ENCODE measurements around the gene TSHZ2. TPM values are rescaled to one million over a fixed set of nuclear protein-coding genes. Genes with fewer than 3 reads are reported as not detected.

The TSHZ2 gene
- total and polyA plus RNA-seq, 2 donors (not counting 3 experiments of a cell fraction or from before 2014, with no cell fraction given) = not detected

DNA sequence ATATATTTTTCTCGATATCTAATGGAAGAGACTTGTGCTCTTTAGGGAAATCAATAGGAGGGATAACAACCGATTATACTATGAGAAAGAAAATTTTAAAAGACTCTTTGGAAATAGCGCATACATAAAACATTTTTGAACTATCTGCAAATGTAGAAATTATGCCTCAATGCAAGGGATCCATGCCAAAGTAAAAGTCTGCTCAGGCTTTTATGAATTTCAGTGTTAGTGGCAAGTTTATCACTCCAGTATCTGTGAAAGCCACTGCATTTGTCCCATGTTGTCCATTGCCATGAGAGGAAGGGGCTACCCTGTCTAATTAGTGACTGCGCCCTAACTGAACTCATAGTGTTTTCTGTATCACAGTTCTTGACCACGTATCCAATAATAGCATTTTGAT lies 81.4 kb downstream of the TSHZ2 start:
- Histone ChIP-seq H4K20me1 (replicated peaks; ENCODE audit: control insufficient read depth, extremely low read depth, insufficient read depth, low read length) (no peaks in the 10 kb centered on the region), H3K9ac (replicated peaks; ENCODE audit: extremely low read depth, insufficient read depth, low read length) (no peak overlapping the region), H3K9me1 (replicated peaks; ENCODE audit: control insufficient read depth, extremely low read depth, insufficient read depth, low read length) (no peaks in the 10 kb centered on the region), H3K4me3 (replicated peaks in 1 of 3; ENCODE audit: insufficient read depth in 1 of 3, low read depth in 1 of 3, low read length in 3 of 3) (no peak overlapping the region), H3K9me3 (replicated peaks; ENCODE audit: control insufficient read depth, insufficient read depth, low read length) (no peaks in the 10 kb centered on the region), H3K27me3 (ENCODE audit: control insufficient read depth in 2 of 2, insufficient read depth in 2 of 2, low read length in 2 of 2) (no peaks in the 10 kb centered on the region), H3K4me2 (ENCODE audit: insufficient read depth, low read length) (no peak overlapping the region), H2AFZ (ENCODE audit: low read depth, low read length) (no peak overlapping the region), H3K27ac (ENCODE audit: insufficient read depth, low read depth, low read length) (no peak overlapping the region), H3K79me2 (ENCODE audit: control insufficient read depth, insufficient read depth, low read length) (no peaks in the 10 kb centered on the region), H3K36me3 (ENCODE audit: control insufficient read depth in 2 of 2, extremely low read depth in 1 of 2, insufficient read depth in 2 of 2, low read length in 2 of 2) (no peaks in the 10 kb centered on the region), H3K4me1 (ENCODE audit: control insufficient read depth, extremely low read depth, insufficient read depth, low read length) (no peaks in the 10 kb centered on the region)
- intact Hi-C loops (cut with micrococcal nuclease) = no loop called here
- FAIRE-seq (no peak), DNase-seq (ENCODE audit: low read depth, low spot score) (no peak)
- dilution Hi-C loops (cut with MboI; ENCODE audit: extremely low pct_ligation_motif_present, low sequenced_read_pairs) = no loop called here
- ChIA-PET CTCF (no interaction called here), POLR2A (no interaction called here)
- TF ChIP-seq GATA2 (IDR thresholded peaks at IDR 0.05; ENCODE audit: insufficient read depth, insufficient read length, low read depth, low read length) = no peak
- TF ChIP-seq POLR2A (IDR thresholded peaks at IDR 0.05; ENCODE audit: low read depth, low read length) = no peak
- TF ChIP-seq MYC (IDR thresholded peaks at IDR 0.05; ENCODE audit: low read depth, low read length) = no peak
- TF ChIP-seq, protein P1, sequence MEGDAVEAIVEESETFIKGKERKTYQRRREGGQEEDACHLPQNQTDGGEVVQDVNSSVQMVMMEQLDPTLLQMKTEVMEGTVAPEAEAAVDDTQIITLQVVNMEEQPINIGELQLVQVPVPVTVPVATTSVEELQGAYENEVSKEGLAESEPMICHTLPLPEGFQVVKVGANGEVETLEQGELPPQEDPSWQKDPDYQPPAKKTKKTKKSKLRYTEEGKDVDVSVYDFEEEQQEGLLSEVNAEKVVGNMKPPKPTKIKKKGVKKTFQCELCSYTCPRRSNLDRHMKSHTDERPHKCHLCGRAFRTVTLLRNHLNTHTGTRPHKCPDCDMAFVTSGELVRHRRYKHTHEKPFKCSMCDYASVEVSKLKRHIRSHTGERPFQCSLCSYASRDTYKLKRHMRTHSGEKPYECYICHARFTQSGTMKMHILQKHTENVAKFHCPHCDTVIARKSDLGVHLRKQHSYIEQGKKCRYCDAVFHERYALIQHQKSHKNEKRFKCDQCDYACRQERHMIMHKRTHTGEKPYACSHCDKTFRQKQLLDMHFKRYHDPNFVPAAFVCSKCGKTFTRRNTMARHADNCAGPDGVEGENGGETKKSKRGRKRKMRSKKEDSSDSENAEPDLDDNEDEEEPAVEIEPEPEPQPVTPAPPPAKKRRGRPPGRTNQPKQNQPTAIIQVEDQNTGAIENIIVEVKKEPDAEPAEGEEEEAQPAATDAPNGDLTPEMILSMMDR (IDR thresholded peaks at IDR 0.05; ENCODE audit: extremely low read depth in 1 of 2, insufficient read depth in 1 of 2, low read depth in 1 of 2, low read length in 2 of 2) = no peak
- no peak for TF ChIP-seq EZH2 (IDR thresholded peaks at IDR 0.05; ENCODE audit: borderline replicate concordance, low read depth, low read length, severe bottlenecking)
- TF ChIP-seq, protein P2, sequence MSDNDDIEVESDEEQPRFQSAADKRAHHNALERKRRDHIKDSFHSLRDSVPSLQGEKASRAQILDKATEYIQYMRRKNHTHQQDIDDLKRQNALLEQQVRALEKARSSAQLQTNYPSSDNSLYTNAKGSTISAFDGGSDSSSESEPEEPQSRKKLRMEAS (IDR thresholded peaks at IDR 0.05; ENCODE audit: insufficient read depth, insufficient read length) = no peak
- TF ChIP-seq JUN (IDR thresholded peaks at IDR 0.05; ENCODE audit: borderline replicate concordance, insufficient read depth, insufficient read length, low read depth) = no peak
- TF ChIP-seq POLR2AphosphoS5 (IDR thresholded peaks at IDR 0.05; ENCODE audit: insufficient read depth, low read depth, low read length) = no peak
- no peak for TF ChIP-seq FOS (IDR thresholded peaks at IDR 0.05; ENCODE audit: borderline replicate concordance, insufficient read depth, low read length)
- no TSS peak for BruUV-seq (replicated peaks)
